Gastroesophageal sphincter (tissue), 4 donors: ENCODE measurements around the gene TEPSIN. TPM values are rescaled to one million over a fixed set of nuclear protein-coding genes. Genes with fewer than 3 reads are reported as not detected.

Source experiments
- ATAC-seq: fragments of 150-250 bp; one replicate; pipeline ENCODE4 v1.9.1; 2016; ENCODE audit warnings: mild to moderate bottlenecking, moderate library complexity
- H3K27ac ChIP-seq, 4 donors: fragments of 200-600 bp; sonication (generic) in 3 of 4; 1 replicate in 3 of 4; 2 replicates in 1 of 4; pipeline ENCODE4 v1.5.1; 2016 to 2019
- H3K27me3 ChIP-seq: fragments of 200-600 bp; sonication (generic); one replicate; pipeline ENCODE4 v1.5.1; 2019
- H3K36me3 ChIP-seq, 2 donors: fragments of 200-600 bp; sonication (generic); one replicate each; pipeline ENCODE4 v1.5.1; 2019; ENCODE audit warnings: control low read depth in 1 of 2
- H3K4me1 ChIP-seq, 3 donors: fragments of 200-600 bp; sonication (generic); 1 replicate in 2 of 3; 2 replicates in 1 of 3; pipeline ENCODE4 v1.5.1; 2016 to 2019; ENCODE audit warnings: control low read depth in 2 of 3
- H3K4me3 ChIP-seq, 2 donors: fragments of 200-600 bp; sonication (generic); one replicate each; pipeline ENCODE4 v1.5.1; 2019; ENCODE audit warnings: mild to moderate bottlenecking in 1 of 2, moderate library complexity in 1 of 2
- H3K9me3 ChIP-seq, 3 donors: fragments of 200-600 bp; sonication (generic); one replicate each; pipeline ENCODE4 v1.5.1; 2017 to 2019; ENCODE audit warnings: control low read depth in 2 of 3
- CTCF ChIP-seq, 4 experiments: fragments of 200-600 bp in 2 of 4; fragments of 450-650 bp in 2 of 4; sonication (generic) in 1 of 4; IDR thresholded peaks; one replicate each; pipeline ENCODE4 v1.5.1; 2017 to 2019; ENCODE audit warnings: antibody characterized with exemption in 4 of 4, mild to moderate bottlenecking in 2 of 4, moderate library complexity in 2 of 4
- EP300 ChIP-seq: sonication (generic); formaldehyde crosslinking; IDR thresholded peaks from one replicate; pipeline ENCODE4 v1.6.1; 2017; ENCODE audit warnings: antibody characterized with exemption, mild to moderate bottlenecking
- POLR2A ChIP-seq, 2 donors: fragments of 450-650 bp; IDR thresholded peaks; one replicate each; pipeline ENCODE4 v1.6.1; 2017; ENCODE audit warnings: antibody characterized with exemption in 2 of 2, mild to moderate bottlenecking in 2 of 2, moderate library complexity in 1 of 2
- POLR2AphosphoS5 ChIP-seq: sonication (generic); formaldehyde crosslinking; IDR thresholded peaks from one replicate; pipeline ENCODE4 v1.6.1; 2017; ENCODE audit warnings: antibody characterized with exemption
- WGBS, 2 donors: methylation state at CpG; one replicate each; pipeline ENCODE4 v1.1.5; 2018; ENCODE audit warnings: low coverage in 1 of 2; 5-methylcytosine and 5-hydroxymethylcytosine counted together
- total RNA-seq, 4 donors: library from RNA; depleted of rRNA; stranded (reverse); fragments of >200 nt; gene quantifications; one replicate each; pipeline ENCODE4 v1.1.0, GENCODE V29; 2016

Gene TEPSIN
- total RNA-seq, 4 donors from 2014 or later, result 8.0 to 43.0 (median 23.5) TPM

DNA sequence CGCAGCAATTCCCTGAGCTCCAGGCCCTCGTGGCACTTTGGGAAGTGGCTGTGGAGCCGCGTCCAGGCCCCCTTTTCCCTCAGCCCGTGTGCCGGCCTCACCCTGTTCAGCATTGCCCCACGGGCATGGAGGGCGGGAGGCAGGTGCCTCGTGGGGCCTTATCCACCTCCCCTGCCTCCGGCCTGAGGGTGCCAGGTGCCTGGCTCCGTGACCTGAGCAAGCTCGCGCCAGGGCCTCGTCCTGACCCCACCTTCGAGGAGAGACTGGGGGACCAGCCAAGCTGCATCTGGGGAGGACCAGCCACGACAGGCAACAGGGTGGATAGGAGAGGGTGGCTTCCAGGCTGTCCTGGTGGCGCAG is 45.8 kb downstream of the TEPSIN start:
- H3K27ac ChIP-seq, result no peak overlapping the region
- WGBS, 2 donors, result no CpG with 5 or more reads among the region's 17 CpGs
- TF ChIP-seq EP300, result no peak
- TF ChIP-seq POLR2AphosphoS5, result no peak
- no peak for TF ChIP-seq CTCF (IDR thresholded peaks at IDR 0.05)
- no peak for TF ChIP-seq POLR2A (IDR thresholded peaks at IDR 0.05)
- H3K4me1 ChIP-seq, result peaks cover 0 to 4% (median 0%) of the 10 kb centered on the region in 3 donors
- H3K36me3 ChIP-seq, result peaks cover 0 to 80% of the 10 kb centered on the region in 2 donors
- H3K4me3 ChIP-seq, result no peak overlapping the region
- ATAC-seq, result no peak
- H3K9me3 ChIP-seq, result no peaks in the 10 kb centered on the region
- no peaks in the 10 kb centered on the region for H3K27me3 ChIP-seq

DNA sequence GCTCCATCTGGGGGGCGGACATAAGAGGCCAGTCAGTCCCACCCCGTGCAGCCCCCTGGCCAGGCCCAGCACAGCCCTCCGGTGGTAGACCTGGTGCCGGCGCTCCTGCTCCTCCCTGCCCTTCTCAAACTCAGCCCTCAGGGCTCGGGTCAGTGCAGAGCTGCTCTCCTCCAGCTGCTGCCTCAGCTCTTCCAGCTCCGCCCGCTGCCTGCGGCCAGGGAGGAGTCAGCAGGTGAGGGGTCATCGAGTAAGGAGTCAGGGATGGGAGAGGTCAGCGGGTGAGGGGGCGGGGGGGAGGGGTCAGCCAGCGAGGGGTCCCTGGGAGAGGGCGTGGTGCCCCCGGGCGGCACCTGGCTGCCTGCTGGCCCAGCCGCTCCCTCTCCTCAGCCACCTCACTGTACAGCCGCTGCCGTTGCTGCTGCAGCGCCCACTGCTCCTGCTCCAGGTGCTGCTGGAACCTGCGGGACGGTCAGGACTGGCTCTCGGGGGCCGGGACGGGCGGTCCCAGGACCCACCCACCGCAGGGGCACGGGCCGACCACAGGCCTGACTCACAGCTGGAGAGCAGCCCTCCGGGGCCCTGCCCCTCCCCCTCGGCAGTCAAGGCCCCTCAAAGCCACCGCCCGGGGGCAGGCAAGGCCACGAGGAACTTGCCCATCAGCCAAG is 46.3 kb downstream of the TEPSIN start:
- no peak for ATAC-seq

GRCh38 chr17:81191646-81192045 is 47.2 kb downstream of the TEPSIN start:
- H3K4me3 ChIP-seq, result no peak overlapping the region
- H3K9me3 ChIP-seq, result no peaks in the 10 kb centered on the region
- TF ChIP-seq CTCF (IDR thresholded peaks at IDR 0.05) (no peak), POLR2AphosphoS5 (no peak), POLR2A (IDR thresholded peaks at IDR 0.05) (no peak)
- no peaks in the 10 kb centered on the region for H3K27me3 ChIP-seq
- H3K4me1 ChIP-seq, result no peaks in the 10 kb centered on the region
- peaks cover 0 to 66% of the 10 kb centered on the region in 2 donors for H3K36me3 ChIP-seq
- WGBS, 2 donors, result no CpG with 5 or more reads among the region's 14 CpGs
- ATAC-seq, result no peak
- H3K27ac ChIP-seq, result no peak overlapping the region

More for the DNA sequence above, 46.3 kb downstream of the TEPSIN start:
- Histone ChIP-seq H3K36me3 (peaks cover 0 to 75% of the 10 kb centered on the region in 2 donors), H3K27ac (no peak overlapping the region), H3K4me1 (peaks cover 0 to 3% (median 0%) of the 10 kb centered on the region in 3 donors), H3K4me3 (no peak overlapping the region), H3K27me3 (no peaks in the 10 kb centered on the region), H3K9me3 (no peaks in the 10 kb centered on the region)
- no peak for TF ChIP-seq POLR2A (IDR thresholded peaks at IDR 0.05)
- no peak for TF ChIP-seq POLR2AphosphoS5
- TF ChIP-seq EP300, result no peak
- TF ChIP-seq CTCF (IDR thresholded peaks at IDR 0.05), result no peak
- WGBS, 2 donors, result no CpG with 5 or more reads among the region's 34 CpGs

- ATAC-seq, result no peak
- WGBS, 2 donors, result 81% methylated on average over 5 of the region's 20 CpGs; no CpG with 5 or more reads in 1 of the 2 donors
Measured at GRCh38 chr17:81191116-81191515, 47.7 kb downstream of the TEPSIN start.

More at GRCh38 chr17:81191116-81191515, 47.7 kb downstream of the TEPSIN start:
- H3K27me3 ChIP-seq, result no peaks in the 10 kb centered on the region
- no peaks in the 10 kb centered on the region for H3K4me1 ChIP-seq
- H3K27ac ChIP-seq, result no peak overlapping the region
- no peak overlapping the region for H3K4me3 ChIP-seq
- H3K9me3 ChIP-seq, result no peaks in the 10 kb centered on the region
- TF ChIP-seq POLR2A (IDR thresholded peaks at IDR 0.05) (no peak), CTCF (IDR thresholded peaks at IDR 0.05) (no peak), POLR2AphosphoS5 (no peak), EP300 (no peak)
- peaks cover 0 to 61% of the 10 kb centered on the region in 2 donors for H3K36me3 ChIP-seq
